HEK293 (cell line): Measurements from ENCODE around the gene SH3BP5.

Experiments
- CTCF ChIA-PET: fragments of 350-600 bp; formaldehyde crosslinking; extraction: SDS; loops from one replicate; lab custom pipeline; 2021; ENCODE audit warnings: antibody characterized with exemption; lab: Yijun Ruan, JAX
- POLR2A ChIA-PET: fragments of 300-600 bp; formaldehyde crosslinking; extraction: SDS; loops from one replicate; lab custom pipeline; 2020; ENCODE audit warnings: antibody characterized with exemption, inconsistent platforms; lab: Yijun Ruan, JAX
- H3K27ac ChIP-seq: fragments of 200-500 bp; sonication (Bioruptor generic); 2 replicates; pipeline ENCODE4 v1.5.1; 2014; ENCODE audit warnings: low read depth, low read length, control low read depth, inconsistent platforms; ENCODE audit errors: extremely low read depth
- H3K36me3 ChIP-seq, 2 experiments: fragments of 200-500 bp in 1 of 2; sonication (Bioruptor generic) in 1 of 2; 1 replicate in 1 of 2; 2 replicates in 1 of 2; pipeline ENCODE4 v1.5.1; 2014 to 2017; ENCODE audit warnings: inconsistent platforms in 2 of 2, low read length in 2 of 2; ENCODE audit not compliant: control insufficient read depth in 2 of 2, insufficient read depth in 1 of 2
- H3K4me1 ChIP-seq: fragments of 200-500 bp; sonication (Bioruptor generic); 2 replicates; pipeline ENCODE4 v1.5.1; 2014; ENCODE audit warnings: mild to moderate bottlenecking, low read length, inconsistent platforms; ENCODE audit not compliant: control insufficient read depth, insufficient read depth
- H3K4me3 ChIP-seq: 2 replicates; pipeline ENCODE4 v1.5.1; 2011; ENCODE audit warnings: low read depth, mild to moderate bottlenecking, control low read depth, low read length, moderate library complexity
- H3K9me3 ChIP-seq: fragments of 200-500 bp; sonication (Bioruptor generic); 2 replicates; pipeline ENCODE4 v1.5.1; 2014; ENCODE audit warnings: low read depth, low read length, inconsistent platforms; ENCODE audit not compliant: control insufficient read depth, insufficient read depth
- HOXD13 ChIP-seq: sonication (generic); formaldehyde crosslinking; IDR thresholded peaks from 2 replicates; pipeline ENCODE4 v1.8.0; 2022; ENCODE audit warnings: missing genetic modification reagents, borderline replicate concordance
- PATZ1 ChIP-seq: fragments of 450-650 bp; formaldehyde crosslinking; IDR thresholded peaks from 2 replicates; pipeline ENCODE4 v1.5.1; 2016; ENCODE audit warnings: missing biosample characterization, missing genetic modification characterization
- REPIN1 ChIP-seq: fragments of 450-650 bp; formaldehyde crosslinking; IDR thresholded peaks from 2 replicates; pipeline ENCODE4 v1.5.1; 2017; ENCODE audit warnings: missing biosample characterization, missing genetic modification characterization, low read depth
- SALL2 ChIP-seq: fragments of 450-650 bp; formaldehyde crosslinking; IDR thresholded peaks from 2 replicates; pipeline ENCODE4 v1.5.0; 2017; ENCODE audit warnings: missing biosample characterization, mild to moderate bottlenecking, missing genetic modification characterization, borderline replicate concordance
- SP3 ChIP-seq: fragments of 450-650 bp; formaldehyde crosslinking; IDR thresholded peaks from 2 replicates; pipeline ENCODE4 v1.5.1; 2016; ENCODE audit warnings: missing biosample characterization, missing genetic modification characterization
- TRIM28 ChIP-seq: IDR thresholded peaks from 2 replicates; pipeline ENCODE4 v1.6.1; 2011; ENCODE audit warnings: low read length, control low read depth, borderline replicate concordance
- WT1 ChIP-seq: fragments of 450-650 bp; formaldehyde crosslinking; IDR thresholded peaks from 2 replicates; pipeline ENCODE4 v1.5.1; 2016; ENCODE audit warnings: missing biosample characterization, missing genetic modification characterization
- ZBTB1 ChIP-seq: fragments of 450-650 bp; formaldehyde crosslinking; IDR thresholded peaks from 2 replicates; pipeline ENCODE4 v1.5.1; 2016; ENCODE audit warnings: missing biosample characterization, missing genetic modification characterization
- ZBTB26 ChIP-seq: fragments of 450-650 bp; formaldehyde crosslinking; optimal IDR thresholded peaks from 2 replicates; pipeline ENCODE3; 2016; ENCODE audit warnings: missing biosample characterization, mild to moderate bottlenecking, missing genetic modification characterization
- ZNF335 ChIP-seq: fragments of 450-650 bp; formaldehyde crosslinking; conservative IDR thresholded peaks from 2 replicates; pipeline ENCODE4 v1.5.1; 2016; ENCODE audit warnings: missing biosample characterization, missing genetic modification characterization
- ZNF354C ChIP-seq: fragments of 450-650 bp; formaldehyde crosslinking; IDR thresholded peaks from 2 replicates; pipeline ENCODE4 v1.5.1; 2016; ENCODE audit warnings: missing biosample characterization, missing genetic modification characterization, low read depth, borderline replicate concordance
- ZNF433 ChIP-seq: fragments of 450-650 bp; formaldehyde crosslinking; IDR thresholded peaks from 2 replicates; pipeline ENCODE4 v1.5.1; 2016; ENCODE audit warnings: missing biosample characterization, missing genetic modification characterization, low read depth
- ZNF48 ChIP-seq: fragments of 450-650 bp; formaldehyde crosslinking; IDR thresholded peaks from 2 replicates; pipeline ENCODE4 v1.5.1; 2016; ENCODE audit warnings: missing biosample characterization, missing genetic modification characterization
- ZNF514 ChIP-seq: fragments of 450-650 bp; formaldehyde crosslinking; IDR thresholded peaks from 2 replicates; pipeline ENCODE4 v1.5.1; 2016; ENCODE audit warnings: missing biosample characterization, missing genetic modification characterization
- ZNF530 ChIP-seq: fragments of 450-650 bp; formaldehyde crosslinking; IDR thresholded peaks from 2 replicates; pipeline ENCODE4 v1.5.1; 2016; ENCODE audit warnings: low read depth, missing biosample characterization, missing genetic modification characterization
- ZNF571 ChIP-seq: fragments of 450-650 bp; formaldehyde crosslinking; IDR thresholded peaks from 2 replicates; pipeline ENCODE4 v1.5.0; 2017; ENCODE audit warnings: missing biosample characterization, missing genetic modification characterization
- ZNF596 ChIP-seq: fragments of 450-650 bp; IDR thresholded peaks from 2 replicates; pipeline ENCODE4 v1.5.0; 2018; ENCODE audit warnings: missing biosample characterization, mild to moderate bottlenecking, missing genetic modification characterization, moderate library complexity
- ZNF701 ChIP-seq: fragments of 450-650 bp; formaldehyde crosslinking; IDR thresholded peaks from 2 replicates; pipeline ENCODE4 v1.5.1; 2016; ENCODE audit warnings: missing biosample characterization, missing genetic modification characterization
- ZNF747 ChIP-seq: fragments of 450-650 bp; formaldehyde crosslinking; IDR thresholded peaks from 2 replicates; pipeline ENCODE4 v1.5.1; 2016; ENCODE audit warnings: missing biosample characterization, missing genetic modification characterization
- ZSCAN23 ChIP-seq: fragments of 450-650 bp; formaldehyde crosslinking; IDR thresholded peaks from 2 replicates; pipeline ENCODE4 v1.5.1; 2016; ENCODE audit warnings: missing biosample characterization, missing genetic modification characterization
- ZSCAN30 ChIP-seq: fragments of 450-650 bp; IDR thresholded peaks from 2 replicates; pipeline ENCODE4 v1.5.1; 2018; ENCODE audit warnings: missing biosample characterization, mild to moderate bottlenecking, missing genetic modification characterization, moderate library complexity

Gene SH3BP5

GRCh38 chr3:15298504-15298903, 33.9 kb downstream of the SH3BP5 start (continued):
- TF ChIP-seq HOXD13 (CRISPR knock-in tag) = no peak
- TF ChIP-seq SP3 (tag by site-specific recombination) = no peak
- no peak for TF ChIP-seq ZSCAN23 (tag by site-specific recombination)
- TF ChIP-seq ZBTB26 = no peak

GRCh38 chr3:15297608-15298350, 34.6 kb downstream of the SH3BP5 start:
- no peak for TF ChIP-seq ZNF596 (tag by site-specific recombination)
- TF ChIP-seq SALL2 (tag by site-specific recombination) = no peak
- no peak for TF ChIP-seq TRIM28
- TF ChIP-seq ZBTB1 = no peak
- no peak for TF ChIP-seq ZNF48
- TF ChIP-seq ZNF354C (tag by site-specific recombination) = no peak
- no peak for TF ChIP-seq ZNF433
- TF ChIP-seq, all 188 proteins: peak for 0
- ChIA-PET CTCF (interaction anchor here (0.6 to 1.2 kb wide), 2 partner anchors 30 to 60 kb away, joined by 3 to 4 read pairs; no protein-coding TSS in a partner anchor), POLR2A (no interaction called here)
- no peaks in the 10 kb centered on the region for H3K4me1 ChIP-seq
- no peaks in the 10 kb centered on the region for H3K9me3 ChIP-seq
- H3K36me3 ChIP-seq = peaks cover 0 to 6% of the 10 kb centered on the region in 2 experiments; a peak in 1 of 3 replicates
- no peak overlapping the region for H3K4me3 ChIP-seq
- H3K27ac ChIP-seq = no peak overlapping the region

GRCh38 chr3:15295506-15295905, 36.9 kb downstream of the SH3BP5 start:
- Histone ChIP-seq H3K27ac (no peak overlapping the region), H3K36me3 (no peaks in the 10 kb centered on the region), H3K4me1 (peaks cover 5% of the 10 kb centered on the region), H3K9me3 (no peaks in the 10 kb centered on the region), H3K4me3 (no peak overlapping the region)
- TF ChIP-seq ZNF335 (tag by site-specific recombination) (no peak), ZNF747 (tag by site-specific recombination) (no peak), WT1 (tag by site-specific recombination) (no peak), ZNF530 (no peak), ZNF701 (tag by site-specific recombination) (no peak), PATZ1 (tag by site-specific recombination) (no peak), REPIN1 (tag by site-specific recombination) (no peak), ZSCAN30 (tag by site-specific recombination) (no peak), ZNF571 (tag by site-specific recombination) (no peak), ZNF514 (tag by site-specific recombination) (no peak)
- CTCF ChIA-PET = interaction anchor here (0.6 to 1.2 kb wide), 3 partner anchors 27 to 39 kb away, joined by 4 to 5 read pairs (median 4); partner anchors contain the start of gene SH3BP5
- POLR2A ChIA-PET = no interaction called here
